ENCODE measurements around the gene TRAM2.

Gene TRAM2

DNA sequence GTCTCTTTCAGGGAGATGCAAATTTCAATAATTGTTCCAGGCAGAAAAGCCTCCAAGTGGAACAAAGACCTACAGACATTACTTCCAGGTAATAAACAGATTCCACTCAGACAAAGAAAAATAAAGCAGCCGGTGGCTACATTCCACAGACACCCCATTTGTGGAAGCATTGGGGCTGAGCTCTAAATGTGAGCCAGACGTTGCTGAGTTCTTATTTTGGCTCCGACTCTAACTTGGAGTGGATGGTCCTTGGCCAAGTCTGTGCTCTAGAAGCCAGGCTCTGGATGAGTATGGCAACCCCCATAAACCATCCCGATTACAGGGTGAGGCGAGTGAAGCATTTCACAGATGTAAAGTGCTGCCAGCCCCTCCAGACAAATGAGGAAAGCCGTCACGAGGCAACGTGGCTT lies 6.6 kb downstream of the TRAM2 start:
- DNase-seq: peak in 1 of 51 donors; percentile 10

DNA sequence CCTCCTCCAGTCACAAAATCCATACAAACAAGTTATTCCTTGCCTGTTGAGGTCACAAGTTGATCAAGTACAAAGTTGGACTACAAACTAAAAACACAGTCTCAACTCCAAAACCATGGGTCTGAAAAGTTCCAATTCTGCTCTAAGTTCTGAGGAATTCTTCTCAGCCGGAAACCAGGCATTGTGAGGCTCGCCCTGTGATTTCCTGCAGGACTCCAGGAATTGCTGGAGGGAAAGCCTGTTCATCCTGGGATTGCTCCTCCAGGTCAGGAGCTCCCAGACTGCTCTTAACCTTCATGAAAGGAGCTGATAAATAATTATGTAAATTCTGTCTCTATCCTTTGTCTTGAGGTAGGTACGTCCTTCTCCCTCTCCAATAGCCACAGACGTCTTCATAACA lies 8.5 kb downstream of the TRAM2 start:
- no peak for DNase-seq

DNA sequence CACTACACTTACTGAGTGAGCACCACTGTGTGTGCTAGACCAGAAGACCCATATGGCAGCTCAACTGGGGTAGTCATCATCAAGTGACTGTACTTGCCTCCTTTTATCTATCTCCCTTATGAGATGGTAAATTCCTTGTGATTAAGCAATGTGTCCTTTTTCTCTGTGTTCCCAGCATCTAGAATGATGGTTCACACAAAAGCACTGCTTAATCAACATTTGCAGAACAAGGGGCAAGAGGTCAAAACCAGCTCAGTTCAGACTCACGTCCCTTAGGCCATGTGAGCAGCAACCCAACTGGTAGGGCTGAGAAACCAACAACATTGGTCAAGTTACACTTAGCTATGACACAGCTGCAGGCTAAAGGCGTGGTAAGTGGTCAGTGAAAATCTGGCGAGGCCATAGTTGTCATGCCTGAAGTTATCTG lies 10.0 kb downstream of the TRAM2 start:
- DNase-seq: no peak

DNA sequence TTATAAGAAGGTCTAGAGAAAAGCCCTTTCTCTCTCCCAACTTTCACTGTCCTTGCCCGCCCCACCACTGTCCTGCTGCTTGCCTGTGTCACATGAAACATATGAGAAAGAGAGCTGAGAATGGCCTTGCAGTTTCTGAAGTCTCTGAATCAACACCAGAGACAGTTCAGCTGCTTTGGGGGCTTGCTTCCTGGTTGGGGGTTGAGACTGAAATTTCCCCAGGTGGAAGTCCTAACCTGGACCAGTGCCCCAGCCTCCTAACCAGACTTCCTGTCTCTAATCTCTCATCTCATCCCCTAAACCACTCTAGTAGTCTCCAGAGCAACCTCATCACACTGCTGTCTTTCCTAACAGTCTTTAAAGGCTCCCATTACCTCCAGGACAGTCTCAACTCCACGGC lies 10.7 kb downstream of the TRAM2 start:
- no peak for DNase-seq

DNA sequence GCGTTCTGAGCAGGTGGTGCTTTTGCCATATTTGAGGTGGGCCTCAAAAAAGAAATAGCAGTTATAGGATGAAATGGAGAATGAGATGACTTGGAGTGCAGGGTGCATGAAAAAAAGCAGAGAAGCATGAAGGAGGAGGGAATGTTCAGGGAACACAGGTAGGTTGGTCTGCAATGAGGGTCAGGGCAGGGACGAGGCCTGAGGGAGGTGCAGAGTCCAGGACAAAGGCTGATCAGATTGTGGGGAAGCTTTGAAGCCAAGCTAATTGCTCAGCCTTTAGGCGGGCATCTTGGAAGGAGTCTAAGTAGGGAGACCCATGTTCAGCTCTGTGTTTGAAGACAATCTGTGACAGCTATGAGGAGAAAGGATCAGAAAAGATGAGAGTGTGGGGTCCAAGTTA lies 12.0 kb downstream of the TRAM2 start:
- DNase-seq: no peak

DNA sequence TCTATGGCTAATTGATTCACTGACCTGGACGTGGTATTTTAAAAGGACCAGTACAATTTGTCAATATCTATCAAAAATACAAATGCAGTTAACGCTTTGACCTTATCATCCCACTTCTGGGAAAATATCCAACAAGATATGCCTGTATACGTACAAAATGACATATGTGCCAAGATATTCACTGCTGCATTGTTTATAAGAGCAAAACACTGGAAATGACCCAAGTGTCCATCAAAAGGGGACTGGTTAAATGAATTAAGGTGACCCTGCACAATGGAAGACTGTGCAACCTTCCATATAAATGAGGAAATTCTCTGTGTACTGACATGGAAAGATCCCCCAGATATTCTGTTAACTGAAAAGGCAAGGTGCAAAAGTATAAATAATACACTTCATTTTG lies 13.9 kb downstream of the TRAM2 start:
- DNase-seq: no peak

DNA sequence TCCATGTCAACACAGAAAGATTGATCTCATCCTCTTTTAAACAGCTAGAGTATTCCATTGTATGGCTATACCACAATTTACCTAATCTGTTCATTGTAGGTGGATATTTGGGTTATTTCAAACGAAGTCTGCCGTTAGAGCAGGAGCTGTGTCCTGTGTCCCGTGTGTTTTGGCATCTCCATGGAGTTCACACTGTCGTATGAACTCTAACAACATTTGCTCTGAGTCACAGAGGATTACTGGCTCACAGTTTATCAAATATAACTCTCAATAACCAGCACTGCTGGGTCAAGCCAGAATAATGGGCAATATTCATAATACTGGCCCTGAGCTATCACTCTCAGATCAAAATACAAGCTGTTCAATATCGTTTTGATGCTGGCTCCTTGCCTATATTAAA lies 16.4 kb downstream of the TRAM2 start:
- DNase-seq: no peak

DNA sequence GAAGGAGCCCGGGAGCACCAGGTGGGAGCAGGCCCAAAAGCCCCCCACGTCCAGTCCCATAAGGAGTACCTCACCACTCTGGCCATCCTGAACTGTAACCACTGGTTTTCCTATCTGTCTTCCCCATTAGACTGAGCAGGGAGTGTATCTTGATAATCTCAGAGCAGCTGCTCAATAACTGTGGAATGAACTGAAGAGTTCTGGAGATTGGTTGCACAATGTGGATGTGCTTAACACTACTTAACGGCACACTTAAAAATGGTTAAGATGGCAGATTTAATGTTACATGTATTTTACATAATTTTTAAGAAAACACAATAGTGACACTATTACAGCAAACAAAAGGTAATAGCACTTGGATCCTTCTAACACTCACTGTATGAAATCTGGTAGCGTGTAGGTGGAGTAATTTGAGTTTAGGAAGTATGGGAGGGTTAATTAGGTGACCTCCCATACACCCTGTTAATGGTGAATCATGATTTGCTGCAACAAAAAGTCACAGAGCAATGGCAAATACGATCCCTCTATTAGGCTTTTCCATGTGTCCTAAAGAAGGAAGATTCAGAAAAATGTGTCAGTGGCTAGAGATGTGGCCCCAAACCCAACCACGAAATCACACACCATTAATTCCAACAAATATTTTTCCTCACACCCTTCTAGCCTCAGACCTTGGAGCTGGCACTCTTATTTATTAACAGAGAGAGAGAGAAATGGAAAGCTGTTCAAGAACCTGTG lies 18.4 kb downstream of the TRAM2 start:
- DNase-seq: no peak

DNA sequence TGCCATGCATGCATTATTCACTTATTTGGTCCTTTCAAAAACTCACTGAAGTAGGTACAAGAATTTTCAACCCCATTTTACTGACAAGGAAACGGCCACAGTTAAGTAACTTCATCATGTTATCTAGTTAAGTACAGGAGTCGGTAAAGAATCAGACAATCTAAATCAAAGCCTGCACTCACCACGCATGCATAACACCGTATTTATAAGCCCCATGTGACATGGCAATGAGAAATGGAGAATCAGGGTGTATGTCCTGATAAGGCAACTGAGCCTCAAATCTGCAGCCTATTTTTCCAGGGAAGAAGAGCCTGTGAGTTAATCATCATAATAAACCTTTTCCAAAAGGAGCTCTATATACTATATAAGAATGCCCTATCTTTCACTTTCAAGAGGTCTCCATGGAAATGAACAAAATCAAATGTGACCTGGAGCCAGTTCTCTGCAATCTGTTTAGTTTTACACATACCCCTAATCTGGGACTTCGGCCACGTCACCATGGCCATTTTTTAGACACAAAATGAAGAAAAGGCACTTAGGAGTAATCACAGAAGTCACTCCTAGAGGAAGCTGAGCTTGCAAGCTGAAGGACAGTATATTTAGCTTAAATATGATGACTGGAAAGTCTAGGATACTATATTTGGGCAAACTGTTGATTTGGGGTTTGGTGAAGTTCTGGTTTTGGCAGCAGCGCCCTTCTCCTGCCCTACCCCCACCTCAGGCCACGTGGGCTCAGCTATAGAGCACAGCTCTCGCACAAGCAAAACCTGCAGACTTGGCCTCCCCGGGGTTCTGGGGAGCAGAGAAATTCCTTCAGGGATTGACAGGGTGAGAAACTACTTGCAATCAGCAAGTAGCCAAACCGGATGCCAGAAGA lies 19.2 kb downstream of the TRAM2 start:
- no peak for DNase-seq

DNA sequence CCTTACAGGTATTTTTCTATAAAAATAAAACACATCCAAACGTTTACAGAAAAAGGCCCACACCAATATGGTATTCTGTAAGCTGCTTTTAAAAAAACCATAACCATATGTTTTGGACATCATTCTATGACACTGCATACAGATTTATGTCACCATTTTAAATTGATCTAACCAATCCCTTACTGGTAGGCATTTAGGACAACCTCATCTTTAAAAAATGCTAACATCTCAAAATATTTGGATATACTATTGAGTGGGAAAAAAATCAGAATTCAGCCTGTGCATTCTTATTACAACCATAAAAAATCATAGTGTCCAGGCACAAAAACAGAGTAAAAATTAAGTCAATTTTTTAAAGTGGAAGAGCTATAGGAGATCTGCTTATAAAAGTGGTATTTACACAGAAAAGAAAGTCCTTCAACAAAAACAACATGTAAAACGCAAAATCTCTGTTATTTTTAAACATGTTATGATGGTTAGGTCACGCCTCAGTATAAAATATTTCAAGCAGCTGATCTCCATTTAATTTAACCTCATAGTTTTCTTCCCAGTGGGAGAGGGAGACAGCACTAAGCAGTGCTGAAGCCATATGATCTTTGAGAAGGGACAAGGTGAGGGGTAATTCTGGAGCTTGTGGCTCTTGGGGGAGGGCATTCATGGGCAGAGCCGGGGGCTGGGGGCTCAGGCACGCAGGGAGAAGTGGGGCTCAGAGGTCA lies 21.2 kb downstream of the TRAM2 start:
- no peak for DNase-seq

DNA sequence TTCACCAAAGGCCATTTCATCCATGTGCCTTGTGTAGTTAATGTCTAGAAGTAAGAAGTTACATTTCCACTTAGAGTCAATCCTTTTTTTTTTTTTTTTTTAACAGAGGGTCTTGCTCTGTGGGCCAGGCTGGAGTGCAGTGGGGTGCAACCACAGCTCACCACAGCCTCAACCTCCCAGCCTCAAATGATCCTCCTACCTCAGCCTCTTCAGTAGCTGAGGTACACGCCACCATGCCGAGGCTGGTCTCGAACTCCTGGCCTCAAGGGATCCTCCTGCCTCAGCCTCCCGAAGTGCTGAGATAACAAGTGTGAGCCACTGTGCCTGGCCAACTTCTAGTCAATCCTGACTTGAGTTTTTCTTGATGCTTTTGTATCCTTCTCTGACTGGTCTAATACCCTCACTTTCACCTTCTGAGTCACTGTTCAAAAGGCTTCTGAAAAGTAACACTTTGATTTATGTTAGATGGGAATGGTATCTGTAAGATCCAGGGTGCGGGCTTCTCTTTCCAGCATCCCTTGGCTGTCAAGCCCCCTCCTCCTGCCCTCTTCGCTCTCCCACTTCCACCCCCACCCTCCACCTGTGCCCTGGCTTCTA lies 22.1 kb downstream of the TRAM2 start:
- no peak for DNase-seq

DNA sequence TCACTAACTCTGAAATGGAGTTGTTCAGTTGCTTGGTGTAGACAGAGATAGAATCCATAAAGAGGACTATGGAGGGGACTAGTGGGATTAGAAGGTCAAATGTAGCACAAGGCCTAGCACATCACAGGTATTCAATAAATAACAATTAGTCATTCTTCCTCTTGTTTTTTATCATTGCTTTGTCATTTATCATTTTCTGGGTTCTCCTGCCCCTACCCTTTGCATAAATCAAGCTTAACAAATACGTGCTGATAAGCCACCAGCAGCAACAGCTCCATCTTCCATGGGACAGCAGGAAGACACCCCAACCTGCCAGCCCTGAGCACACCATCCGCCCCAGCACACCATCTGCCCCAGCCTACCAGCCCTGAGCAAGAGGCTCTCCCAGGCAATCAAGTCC lies 23.1 kb downstream of the TRAM2 start:
- no peak for DNase-seq

DNA sequence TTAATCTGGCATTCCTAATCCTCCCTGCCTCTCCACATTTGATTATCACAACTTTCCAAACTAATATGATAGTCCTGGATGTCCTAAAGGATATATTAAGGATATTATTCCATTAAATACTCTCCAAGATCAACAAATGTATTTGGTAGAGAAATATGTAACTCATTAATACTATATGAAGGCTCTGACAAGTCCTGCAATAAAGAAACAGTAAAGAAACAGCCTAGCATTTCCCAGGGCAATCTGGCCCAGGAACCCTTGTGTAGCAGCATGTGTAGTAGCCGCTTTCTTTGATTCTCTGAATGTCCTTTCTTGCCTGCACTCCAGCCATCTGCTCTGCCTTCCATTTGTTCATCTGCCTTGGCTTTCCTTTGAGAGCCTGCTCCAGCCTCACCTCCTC lies 23.7 kb downstream of the TRAM2 start:
- DNase-seq: no peak

DNA sequence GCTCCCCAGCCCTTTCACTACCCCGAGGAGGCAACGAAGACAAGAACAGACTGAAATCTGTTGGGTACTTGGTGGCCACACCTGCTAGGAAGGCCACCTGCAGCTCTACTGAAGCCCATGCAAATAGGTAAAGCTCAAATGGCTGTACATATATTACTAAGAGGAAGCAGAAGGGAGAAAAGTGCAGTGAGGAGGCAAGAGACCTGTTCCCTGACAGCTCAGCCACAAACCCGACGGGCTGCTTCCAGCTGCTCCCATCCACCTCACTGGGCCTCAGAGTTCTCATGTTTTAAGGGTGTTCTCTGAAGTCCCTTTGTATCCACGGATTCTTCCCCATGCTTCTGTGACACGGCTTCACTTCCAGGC lies 24.6 kb downstream of the TRAM2 start:
- DNase-seq: no peak

DNA sequence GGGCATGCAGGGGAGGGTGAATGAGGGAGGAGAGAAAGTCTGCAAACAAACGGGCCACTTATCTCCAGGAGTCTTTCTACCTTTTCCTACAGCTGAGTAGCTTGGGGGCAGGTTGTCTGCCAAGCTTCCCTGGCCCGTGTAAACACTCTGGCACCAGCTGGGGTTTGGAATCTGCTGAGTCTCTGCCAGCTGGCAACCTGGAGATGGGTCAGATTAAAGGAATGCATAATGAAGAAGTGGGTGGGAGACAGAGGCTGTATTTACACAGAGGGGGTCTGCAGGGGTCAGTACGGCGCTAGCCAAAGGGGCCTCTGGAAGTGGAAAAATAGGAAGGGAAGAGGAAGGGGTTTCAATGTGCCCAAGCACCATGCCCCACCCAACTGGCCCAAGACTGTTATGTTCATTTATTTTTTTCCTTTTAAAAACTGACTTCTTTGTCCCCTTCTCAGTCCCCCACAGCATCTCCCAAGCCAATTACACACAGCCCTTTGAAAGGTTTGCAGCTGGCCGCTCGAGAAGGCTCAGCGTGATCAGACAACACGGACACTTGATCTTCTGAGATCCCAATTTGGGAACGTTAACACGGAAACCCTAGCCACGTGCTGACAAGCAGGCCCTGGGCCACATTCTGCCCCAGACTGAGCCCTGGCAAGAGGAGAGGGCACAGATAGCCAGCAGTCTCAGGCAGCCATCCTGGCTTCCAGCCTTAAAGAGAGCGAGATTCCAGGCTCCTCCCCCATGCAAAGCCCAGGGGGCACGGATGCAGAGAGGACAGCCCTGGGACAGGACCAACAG lies 25.2 kb downstream of the TRAM2 start:
- peak in 26 of 51 donors; percentile 3 to 53 (median 18) for DNase-seq

DNA sequence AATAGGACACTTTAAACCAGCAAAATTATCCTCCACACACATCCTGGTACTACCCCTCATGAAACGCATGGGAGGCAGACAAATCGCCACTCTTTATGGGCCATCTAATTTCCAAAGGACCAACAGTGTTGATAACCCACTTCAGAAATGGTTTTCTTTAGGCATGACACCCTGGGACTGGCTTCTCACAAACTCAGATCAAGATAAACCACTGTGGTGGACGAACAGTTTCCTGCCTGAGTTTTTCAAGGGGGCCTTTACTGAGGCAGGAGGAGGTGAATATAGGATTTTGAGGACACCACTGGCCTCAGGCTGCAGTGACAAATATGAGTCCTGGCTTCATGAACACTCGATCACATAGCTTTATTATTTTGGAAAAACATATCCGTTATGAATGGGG lies 26.0 kb downstream of the TRAM2 start:
- DNase-seq: no peak

DNA sequence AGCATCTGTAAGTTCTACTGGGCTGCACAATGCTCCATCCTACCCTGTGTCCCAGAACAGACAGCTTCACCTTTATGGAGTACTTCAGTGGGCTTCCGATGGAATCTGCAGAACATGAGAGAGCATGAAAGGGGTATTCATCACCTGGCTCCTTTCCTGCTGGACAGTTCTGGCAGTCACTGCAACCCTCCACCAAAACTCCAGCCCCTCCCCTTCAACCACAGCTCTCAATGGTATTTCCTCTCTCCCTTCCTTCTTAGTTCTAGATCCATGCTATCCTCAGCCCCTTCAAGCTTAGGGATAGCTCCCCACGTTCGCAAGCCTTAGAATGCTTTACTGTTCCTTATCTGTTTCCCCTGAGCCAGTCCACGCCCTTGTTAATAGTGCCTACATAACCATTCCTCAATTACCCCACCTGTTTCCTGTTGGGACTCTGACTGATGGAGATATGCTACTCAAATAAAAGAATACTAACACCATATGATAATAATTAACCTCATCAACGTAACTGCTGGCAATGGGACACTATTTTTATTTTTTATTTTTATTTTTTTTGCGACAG lies 26.8 kb downstream of the TRAM2 start:
- DNase-seq: no peak

DNA sequence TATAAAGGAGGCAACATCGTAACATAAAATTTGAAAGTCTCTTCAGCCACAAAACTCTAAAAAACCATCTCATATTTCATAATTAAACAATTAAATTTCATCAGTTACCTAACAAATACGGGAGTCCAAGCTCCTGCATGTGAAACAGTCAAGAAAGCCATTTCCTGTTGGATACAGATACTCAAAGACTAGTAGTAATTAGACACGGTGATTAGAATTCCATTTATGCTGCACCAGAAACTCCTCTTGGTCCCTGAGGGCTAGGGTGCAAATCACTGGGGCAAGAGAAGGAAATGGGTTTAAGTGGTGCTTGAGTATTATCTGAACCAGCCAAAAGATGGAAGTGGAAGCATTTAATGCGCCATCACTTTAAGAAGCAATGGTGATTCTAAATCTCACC lies 27.4 kb downstream of the TRAM2 start:
- DNase-seq: no peak

DNA sequence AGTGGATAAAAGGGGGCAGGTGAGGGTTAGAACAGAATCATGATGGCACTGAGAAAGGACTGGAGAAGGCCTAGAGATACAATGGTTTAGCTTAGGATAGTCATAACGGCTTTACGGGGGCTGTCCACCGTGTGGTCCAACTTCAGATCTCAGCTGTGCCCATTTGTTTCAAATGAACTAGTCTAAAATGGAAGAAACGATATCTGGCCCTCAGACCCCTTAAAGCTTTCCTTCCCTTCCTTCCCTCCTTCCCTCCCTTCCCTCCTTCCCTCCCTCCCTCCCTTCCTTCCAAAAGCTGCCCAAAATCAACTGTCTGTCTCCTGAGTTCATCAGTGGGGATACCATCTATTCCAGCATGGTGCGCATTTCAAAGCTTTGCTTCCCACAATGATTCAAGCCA lies 27.9 kb downstream of the TRAM2 start:
- DNase-seq: no peak

DNA sequence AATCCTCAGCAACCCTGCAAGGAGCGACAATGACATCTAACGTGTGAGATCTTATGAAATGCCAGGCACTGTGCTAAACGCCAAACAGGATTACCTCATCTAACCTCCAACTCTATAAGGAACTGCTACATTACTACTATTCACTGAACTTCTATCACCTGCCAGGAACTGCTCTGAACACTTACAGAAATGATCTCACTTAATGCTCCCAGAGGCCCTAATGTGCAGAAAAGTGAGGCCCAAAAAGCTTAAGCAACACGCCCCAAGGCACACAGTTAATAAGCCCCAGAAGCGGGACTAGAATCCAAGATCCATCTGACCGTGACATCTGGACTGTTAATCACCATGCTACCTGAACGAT lies 28.5 kb downstream of the TRAM2 start:
- no peak for DNase-seq

Measured in hypothalamus (tissue), 51 donors.